B cell (primary cell): ENCODE results near the gene MMP3. TPM values are rescaled to one million over a fixed set of nuclear protein-coding genes. Genes with fewer than 3 reads are reported as not detected.
"Not testable (repeated sequence)": the region's sequence is repeated elsewhere in the genome, so short reads cannot be mapped to it uniquely, and the experiment has no call there.

Source experiments
- ATAC-seq: fragments of 200-7000 bp; cut with Tn5 transposase; one replicate; pipeline ENCODE4 v1.10.0; 2021; ENCODE audit warnings: low read depth, mild to moderate bottlenecking, moderate number of reproducible peaks, moderate library complexity
- CTCF ChIA-PET: fragments of 350-600 bp; sonication (Branson Sonifier 250); formaldehyde crosslinking; loops from one replicate; lab custom pipeline; 2021; ENCODE audit warnings: antibody characterized with exemption, inconsistent platforms; lab: Charles Lee
- POLR2A ChIA-PET: fragments of 350-600 bp; sonication (Branson Sonifier 250); formaldehyde crosslinking; loops from one replicate; lab custom pipeline; 2021; ENCODE audit warnings: antibody characterized with exemption; lab: Charles Lee
- DNase-seq: peaks from one replicate; pipeline ENCODE4 v3.0.0; 2013
- H2AFZ ChIP-seq: 2 replicates; pipeline ENCODE4 v1.6.1; 2012; ENCODE audit warnings: mild to moderate bottlenecking, low read depth, low read length; ENCODE audit not compliant: insufficient read depth, poor library complexity, severe bottlenecking
- H3K27ac ChIP-seq, 2 donors: 1 replicate in 1 of 2; 2 replicates in 1 of 2; pipeline ENCODE4 v1.5.1; 2012 to 2013; ENCODE audit warnings: low read length in 2 of 2, mild to moderate bottlenecking in 2 of 2, moderate library complexity in 1 of 2
- H3K27me3 ChIP-seq, 4 experiments: fragments of 200-600 bp in 1 of 4; sonication (generic) in 1 of 4; replicated peaks in 1 of 4; 1 replicate in 2 of 4; 2 replicates in 2 of 4; pipeline versions ENCODE4 v1.6.1 to v1.7.0; 2013 to 2016; ENCODE audit warnings: low read length in 3 of 4, mild to moderate bottlenecking in 2 of 4, mixed read lengths in 1 of 4, moderate library complexity in 1 of 4; ENCODE audit not compliant: insufficient read depth in 4 of 4, control insufficient read depth in 3 of 4; ENCODE audit errors: control extremely low read depth in 1 of 4
- H3K36me3 ChIP-seq, 2 experiments: replicated peaks in 1 of 2; 1 replicate in 1 of 2; 2 replicates in 1 of 2; pipeline versions ENCODE4 v1.6.1 to v1.7.1; 2013; ENCODE audit warnings: low read length in 1 of 2; ENCODE audit not compliant: insufficient read depth in 2 of 2, control insufficient read depth in 1 of 2; ENCODE audit errors: control extremely low read depth in 1 of 2, extremely low read depth in 1 of 2
- H3K4me1 ChIP-seq, 2 donors: fragments of 200-600 bp in 1 of 2; sonication (generic) in 1 of 2; 1 replicate in 1 of 2; 2 replicates in 1 of 2; pipeline versions ENCODE4 v1.5.1 to v1.6.1; 2013 to 2017; ENCODE audit warnings: low read length in 2 of 2; ENCODE audit not compliant: control insufficient read depth in 2 of 2, insufficient read depth in 2 of 2
- H3K4me2 ChIP-seq: replicated peaks from 2 replicates; pipeline ENCODE3; 2012; ENCODE audit warnings: mild to moderate bottlenecking, low read depth, low read length; ENCODE audit not compliant: poor library complexity, severe bottlenecking
- H3K4me3 ChIP-seq, 5 experiments: fragments of 200-600 bp in 1 of 5; sonication (generic) in 1 of 5; 1 replicate in 3 of 5; 2 replicates in 2 of 5; pipeline versions ENCODE4 v1.5.1 to v1.7.0; 2011 to 2016; ENCODE audit warnings: low read length in 4 of 5, mild to moderate bottlenecking in 4 of 5, low read depth in 2 of 5, control low read depth in 1 of 5, moderate library complexity in 1 of 5; ENCODE audit not compliant: insufficient read depth in 1 of 5; ENCODE audit errors: control extremely low read depth in 1 of 5, extremely low read depth in 1 of 5
- H3K79me2 ChIP-seq: fragments of 200-600 bp; sonication (generic); one replicate; pipeline ENCODE4 v1.6.0; 2016; ENCODE audit warnings: low read length; ENCODE audit not compliant: control insufficient read depth, insufficient read depth
- H3K9ac ChIP-seq: fragments of 200-600 bp; sonication (generic); 2 replicates; pipeline ENCODE4 v1.6.1; 2017; ENCODE audit warnings: mild to moderate bottlenecking, low read length, moderate library complexity
- H3K9me3 ChIP-seq, 3 donors: one replicate each; pipeline versions ENCODE4 v1.6.1 to v1.7.1; 2013; ENCODE audit warnings: low read length in 2 of 3; ENCODE audit not compliant: control insufficient read depth in 2 of 3, insufficient read depth in 1 of 3; ENCODE audit errors: control extremely low read depth in 1 of 3
- H4K20me1 ChIP-seq: 2 replicates; pipeline ENCODE4 v1.6.0; 2012; ENCODE audit warnings: mild to moderate bottlenecking, low read length; ENCODE audit not compliant: insufficient read depth, control insufficient read depth, poor library complexity, severe bottlenecking
- H3K27ac Mint-ChIP-seq: one replicate; pipeline ENCODE4 v1.8.0; 2021; ENCODE audit warnings: mixed read lengths
- H3K27me3 Mint-ChIP-seq: one replicate; pipeline ENCODE4 v1.8.0; 2021; ENCODE audit warnings: mixed read lengths
- H3K4me1 Mint-ChIP-seq: one replicate; pipeline ENCODE4 v1.8.0; 2021; ENCODE audit warnings: mixed read lengths
- H3K4me3 Mint-ChIP-seq: one replicate; pipeline ENCODE4 v1.8.0; 2021; ENCODE audit warnings: mixed read lengths
- H3K9me3 Mint-ChIP-seq: one replicate; pipeline ENCODE4 v1.8.0; 2022; ENCODE audit warnings: mixed read lengths; ENCODE audit not compliant: insufficient read depth
- CTCF ChIP-seq: fragments of 200-600 bp; IDR thresholded peaks from one replicate; pipeline ENCODE4 v1.8.0; 2022; ENCODE audit warnings: antibody characterized with exemption, mild to moderate bottlenecking
- EZH2 ChIP-seq: IDR thresholded peaks from 2 replicates; pipeline ENCODE4 v1.6.1; 2012; ENCODE audit warnings: borderline replicate concordance, low read depth, mild to moderate bottlenecking, moderate library complexity, low read length; ENCODE audit not compliant: insufficient read depth, poor library complexity, severe bottlenecking
- WGBS: methylation state at CpG from one replicate; pipeline ENCODE4 v1.1.5; 2013; ENCODE audit warnings: missing lambda C conversion rate; ENCODE audit not compliant: insufficient coverage; 5-methylcytosine and 5-hydroxymethylcytosine counted together
- intact Hi-C: fragments of 100-400 bp; cut with micrococcal nuclease; formaldehyde crosslinking; loops from one replicate; pipeline ENCODE4 v1.10.0; 2022
- polyA plus RNA-seq: library from polyadenylated mRNA; depleted of rRNA; stranded (reverse); fragments of >200 nt; gene quantifications from 2 replicates; pipeline ENCODE4 v1.2.3, GENCODE V29; 2012
- total RNA-seq, 2 donors: library from RNA; stranded (reverse); fragments of 120-200 nt in 1 of 2; gene quantifications; 1 replicate in 1 of 2; 2 replicates in 1 of 2; pipeline versions ENCODE4 v1.2.3 to v1.2.4, GENCODE V29; 2013 to 2022

MMP3 gene
- total and polyA plus RNA-seq, 2 donors (not counting 1 experiment from before 2014, with no cell fraction given): not detected

GRCh38 chr11:102878595-102878994, 35.2 kb upstream of the MMP3 start:
- H3K4me3 ChIP-seq: no peak overlapping the region
- Mint-ChIP-seq H3K27ac (no peak overlapping the region), H3K27me3 (peaks cover 9% of the 10 kb centered on the region), H3K4me3 (no peak overlapping the region), H3K4me1 (peaks cover 2% of the 10 kb centered on the region), H3K9me3 (peaks cover 3% of the 10 kb centered on the region)
- no peaks in the 10 kb centered on the region for H4K20me1 ChIP-seq
- intact Hi-C loops: no loop called here
- no peaks in the 10 kb centered on the region for H3K9me3 ChIP-seq
- 92% methylated on average over 1 of the region's 2 CpGs for WGBS
- no peak for DNase-seq
- no peak overlapping the region for H2AFZ ChIP-seq
- H3K27me3 ChIP-seq: no peaks in the 10 kb centered on the region
- no peak overlapping the region for H3K9ac ChIP-seq
- CTCF ChIA-PET: no interaction called here
- no peaks in the 10 kb centered on the region for H3K36me3 ChIP-seq
- TF ChIP-seq CTCF (no peak), EZH2 (no peak)
- ATAC-seq: no peak
- POLR2A ChIA-PET: no interaction called here
- H3K79me2 ChIP-seq: no peaks in the 10 kb centered on the region
- H3K4me2 ChIP-seq: no peak overlapping the region
- no peaks in the 10 kb centered on the region for H3K4me1 ChIP-seq
- H3K27ac ChIP-seq: no peak overlapping the region

- H3K9me3 ChIP-seq: no peaks in the 10 kb centered on the region
- H3K27ac ChIP-seq: no peak within 1 kb of the TSS
- no peak within 1 kb of the TSS for H3K9ac ChIP-seq
- ChIA-PET POLR2A (no interaction called here), CTCF (no interaction called here)
- no peaks in the 10 kb centered on the region for H3K79me2 ChIP-seq
- H3K27me3 ChIP-seq: no peaks in the 10 kb centered on the region
- H3K36me3 ChIP-seq: no peaks in the 10 kb centered on the region
- Mint-ChIP-seq H3K27ac (no peak within 1 kb of the TSS), H3K9me3 (peaks cover 3% of the 10 kb centered on the region), H3K4me3 (no peak within 1 kb of the TSS), H3K27me3 (peaks cover 17% of the 10 kb centered on the region), H3K4me1 (no peaks in the 10 kb centered on the region)
- intact Hi-C loops: no loop called here
- ATAC-seq (no peak), DNase-seq (no peak)
- no peak within 1 kb of the TSS for H3K4me2 ChIP-seq
- TF ChIP-seq CTCF: no peak
- no peak for TF ChIP-seq EZH2
- H2AFZ ChIP-seq: no peak within 1 kb of the TSS
- H3K4me1 ChIP-seq: no peaks in the 10 kb centered on the region
- H3K4me3 ChIP-seq: no peak within 1 kb of the TSS
- no peaks in the 10 kb centered on the region for H4K20me1 ChIP-seq
- WGBS: no CpG with 5 or more reads among the region's 4 CpGs
Measured at GRCh38 chr11:102874852-102875251, 31.4 kb upstream of the MMP3 start, which contains the start of gene MMP12. TSS of gene MMP12 (minus strand) at chr11:102874982. CDS start at chr11:102874937, 45 bp downstream.

GRCh38 chr11:102869354-102869964, 26.1 kb upstream of the MMP3 start:
- H4K20me1 ChIP-seq, DNase-seq, H3K9me3 Mint-ChIP-seq, H3K27ac ChIP-seq, intact Hi-C loops, H3K4me3 ChIP-seq, H3K4me1 Mint-ChIP-seq, CTCF ChIA-PET, H2AFZ ChIP-seq, H3K9me3 ChIP-seq, H3K4me1 ChIP-seq, H3K9ac ChIP-seq, H3K4me3 Mint-ChIP-seq, H3K36me3 ChIP-seq, H3K27me3 ChIP-seq, POLR2A ChIA-PET, ATAC-seq, H3K79me2 ChIP-seq, H3K4me2 ChIP-seq, H3K27ac Mint-ChIP-seq, H3K27me3 Mint-ChIP-seq: not testable (repeated sequence)
- 89% methylated on average over 3 of the region's 8 CpGs for WGBS
